Ascending aorta (tissue), 2 donors: ENCODE measurements around the gene ST7. TPM values are rescaled to one million over a fixed set of nuclear protein-coding genes. Genes with fewer than 3 reads are reported as not detected.

ENCODE experiments used
- DNase-seq, 2 donors: peaks; one replicate each; pipeline ENCODE4 v3.0.0-alpha.2; 2019; ENCODE audit warnings: low spot score in 2 of 2
- H3K27ac ChIP-seq, 2 donors: fragments of 200-600 bp; sonication (generic); one replicate each; pipeline ENCODE4 v1.5.1; 2016 to 2017; ENCODE audit warnings: mild to moderate bottlenecking in 1 of 2
- H3K27me3 ChIP-seq: fragments of 200-600 bp; sonication (generic); one replicate; pipeline ENCODE4 v1.5.1; 2017
- H3K36me3 ChIP-seq, 2 donors: fragments of 200-600 bp; sonication (generic); one replicate each; pipeline ENCODE4 v1.5.1; 2016
- H3K4me1 ChIP-seq, 2 donors: fragments of 200-600 bp; sonication (generic); one replicate each; pipeline ENCODE4 v1.5.1; 2016 to 2017; ENCODE audit warnings: mild to moderate bottlenecking in 1 of 2
- H3K4me3 ChIP-seq, 2 donors: fragments of 200-600 bp; sonication (generic); one replicate each; pipeline ENCODE4 v1.5.1; 2016 to 2017; ENCODE audit warnings: mild to moderate bottlenecking in 1 of 2
- H3K9me3 ChIP-seq, 2 donors: fragments of 200-600 bp; sonication (generic); one replicate each; pipeline ENCODE4 v1.5.1; 2016
- intact Hi-C: fragments of 100-400 bp; cut with DNase I; formaldehyde crosslinking; loops from one replicate; pipeline ENCODE4 v1.15.1; 2023
- total RNA-seq: library from RNA; depleted of rRNA; stranded (reverse); fragments of >200 nt; gene quantifications from one replicate; pipeline ENCODE4 v1.1.0, GENCODE V29; 2016
- TF ChIP-seq, protein P1 (sequence below), 3 experiments: fragments of 200-600 bp in 2 of 3; fragments of 450-650 bp in 1 of 3; sonication (generic) in 2 of 3; IDR thresholded peaks; one replicate each; pipeline ENCODE4 v1.5.1; 2016 to 2019; ENCODE audit warnings: antibody characterized with exemption in 3 of 3, mild to moderate bottlenecking in 1 of 3, moderate library complexity in 1 of 3

ST7 gene
- total RNA-seq, 1 donor from 2014 or later, result 19.2 TPM

GRCh38 chr7:117273814-117274225 lies 320.5 kb downstream of the ST7 start:
- Histone ChIP-seq H3K27me3 (no peaks in the 10 kb centered on the region), H3K9me3 (no peaks in the 10 kb centered on the region), H3K36me3 (no peaks in the 10 kb centered on the region), H3K27ac (no peak overlapping the region), H3K4me1 (peaks cover 0 to 5% of the 10 kb centered on the region in 2 donors), H3K4me3 (no peak overlapping the region)
- intact Hi-C loops, result loop anchor here (10.0 kb wide), 1 partner anchor 61 kb away; no protein-coding TSS in a partner anchor
- TF ChIP-seq, protein P1, sequence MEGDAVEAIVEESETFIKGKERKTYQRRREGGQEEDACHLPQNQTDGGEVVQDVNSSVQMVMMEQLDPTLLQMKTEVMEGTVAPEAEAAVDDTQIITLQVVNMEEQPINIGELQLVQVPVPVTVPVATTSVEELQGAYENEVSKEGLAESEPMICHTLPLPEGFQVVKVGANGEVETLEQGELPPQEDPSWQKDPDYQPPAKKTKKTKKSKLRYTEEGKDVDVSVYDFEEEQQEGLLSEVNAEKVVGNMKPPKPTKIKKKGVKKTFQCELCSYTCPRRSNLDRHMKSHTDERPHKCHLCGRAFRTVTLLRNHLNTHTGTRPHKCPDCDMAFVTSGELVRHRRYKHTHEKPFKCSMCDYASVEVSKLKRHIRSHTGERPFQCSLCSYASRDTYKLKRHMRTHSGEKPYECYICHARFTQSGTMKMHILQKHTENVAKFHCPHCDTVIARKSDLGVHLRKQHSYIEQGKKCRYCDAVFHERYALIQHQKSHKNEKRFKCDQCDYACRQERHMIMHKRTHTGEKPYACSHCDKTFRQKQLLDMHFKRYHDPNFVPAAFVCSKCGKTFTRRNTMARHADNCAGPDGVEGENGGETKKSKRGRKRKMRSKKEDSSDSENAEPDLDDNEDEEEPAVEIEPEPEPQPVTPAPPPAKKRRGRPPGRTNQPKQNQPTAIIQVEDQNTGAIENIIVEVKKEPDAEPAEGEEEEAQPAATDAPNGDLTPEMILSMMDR (IDR thresholded peaks at IDR 0.05), result no peak
- no peak for DNase-seq

- Histone ChIP-seq H3K27ac (no peak overlapping the region), H3K9me3 (no peaks in the 10 kb centered on the region), H3K36me3 (no peaks in the 10 kb centered on the region), H3K27me3 (no peaks in the 10 kb centered on the region), H3K4me3 (no peak overlapping the region), H3K4me1 (no peaks in the 10 kb centered on the region)
- intact Hi-C loops, result loop anchor here (10.0 kb wide), 1 partner anchor 60 kb away; no protein-coding TSS in a partner anchor
- no peak for DNase-seq
- TF ChIP-seq, protein P1 (IDR thresholded peaks at IDR 0.05), result no peak
Measured at GRCh38 chr7:117274951-117275350, 321.6 kb downstream of the ST7 start.

DNA sequence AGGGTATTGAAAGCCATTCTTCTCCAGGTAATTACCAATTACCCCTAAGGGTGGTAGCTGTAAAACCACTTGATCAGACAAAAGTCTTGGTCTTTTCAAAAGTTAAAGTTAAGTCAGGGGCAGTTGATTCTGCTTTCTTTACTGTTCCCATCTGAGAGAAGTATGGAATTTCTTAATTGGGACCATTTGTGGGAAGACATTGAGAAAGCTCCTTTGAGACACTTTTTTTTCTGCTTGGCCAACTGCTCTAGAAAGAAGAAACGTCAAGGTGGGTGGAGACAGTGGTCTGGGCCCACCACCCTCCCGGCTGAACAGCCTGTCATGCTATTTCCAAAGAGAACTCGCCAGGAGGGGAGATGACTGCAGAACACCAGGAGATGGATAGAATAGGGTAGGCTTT lies 324.3 kb downstream of the ST7 start:
- H3K4me1 ChIP-seq, result no peaks in the 10 kb centered on the region
- no peak overlapping the region for H3K4me3 ChIP-seq
- no peaks in the 10 kb centered on the region for H3K36me3 ChIP-seq
- no peaks in the 10 kb centered on the region for H3K27me3 ChIP-seq
- H3K27ac ChIP-seq, result no peak overlapping the region
- no peak for DNase-seq
- TF ChIP-seq, protein P1 (IDR thresholded peaks at IDR 0.05), result no peak
- no peaks in the 10 kb centered on the region for H3K9me3 ChIP-seq
- intact Hi-C loops, result loop anchor here (10.0 kb wide), 1 partner anchor 57 kb away; no protein-coding TSS in a partner anchor

GRCh38 chr7:117278040-117278439 lies 324.7 kb downstream of the ST7 start:
- TF ChIP-seq, protein P1 (IDR thresholded peaks at IDR 0.05), result no peak
- DNase-seq, result no peak
- Histone ChIP-seq H3K4me1 (no peaks in the 10 kb centered on the region), H3K27ac (no peak overlapping the region), H3K9me3 (no peaks in the 10 kb centered on the region), H3K4me3 (no peak overlapping the region), H3K36me3 (no peaks in the 10 kb centered on the region), H3K27me3 (no peaks in the 10 kb centered on the region)
- intact Hi-C loops, result loop anchor here (10.0 kb wide), 1 partner anchor 57 kb away; no protein-coding TSS in a partner anchor

- no peaks in the 10 kb centered on the region for H3K4me1 ChIP-seq
- intact Hi-C loops, result loop anchor here (10.0 kb wide), 1 partner anchor 56 kb away; no protein-coding TSS in a partner anchor
- DNase-seq, result no peak
Measured at GRCh38 chr7:117279203-117279602, 325.9 kb downstream of the ST7 start.

More at GRCh38 chr7:117279203-117279602, 325.9 kb downstream of the ST7 start:
- no peak overlapping the region for H3K27ac ChIP-seq
- no peak overlapping the region for H3K4me3 ChIP-seq
- TF ChIP-seq, protein P1 (IDR thresholded peaks at IDR 0.05), result no peak
- H3K9me3 ChIP-seq, result no peaks in the 10 kb centered on the region
- no peaks in the 10 kb centered on the region for H3K36me3 ChIP-seq
- no peaks in the 10 kb centered on the region for H3K27me3 ChIP-seq

Other genes starting within 250 kb of the ST7 start
- 80.5 TPM for gene CAPZA2, start 90.9 kb upstream of the ST7 start, total RNA-seq